PC-9 (cell line): ENCODE data around the gene WNT10A. TPM values are rescaled to one million over a fixed set of nuclear protein-coding genes. Genes with fewer than 3 reads are reported as not detected.
A peak's percentile ranks its signal among the peaks of the same experiment; 100 is the strongest.
"Not testable (repeated sequence)": the region's sequence is repeated elsewhere in the genome, so short reads cannot be mapped to it uniquely, and the experiment has no call there.

Experiments
- BruUV-seq: library from RNA; stranded (reverse); fragments of 400-500 nt; replicated peaks from 2 replicates; lab custom pipeline; 2021; lab: Mats Ljungman, UMichigan
- CTCF ChIA-PET: fragments of 300-600 bp; sonication (Branson Sonifier 250); formaldehyde crosslinking; loops from one replicate; lab custom pipeline; 2022; ENCODE audit warnings: antibody characterized with exemption; lab: Charles Lee
- POLR2A ChIA-PET: fragments of 300-600 bp; sonication (Branson Sonifier 250); formaldehyde crosslinking; loops from one replicate; lab custom pipeline; 2022; ENCODE audit warnings: antibody characterized with exemption; ENCODE audit not compliant: unreplicated experiment; lab: Charles Lee
- DNase-seq, 2 experiments: peaks; one replicate each; pipeline versions ENCODE4 v3.0.0 to v3.0.0-alpha.2; 2015 to 2022; ENCODE audit warnings: mixed read lengths in 1 of 2
- H2AFZ ChIP-seq: fragments of 200-600 bp; sonication (generic); 2 replicates; pipeline ENCODE4 v1.8.1; 2017; ENCODE audit warnings: antibody characterized with exemption
- H3F3A ChIP-seq: fragments of 200-600 bp; sonication (generic); 2 replicates; pipeline ENCODE4 v1.8.1; 2017; ENCODE audit warnings: antibody characterized with exemption, mild to moderate bottlenecking, low read depth; ENCODE audit not compliant: insufficient read depth
- H3K27ac ChIP-seq: fragments of 200-600 bp; sonication (generic); 2 replicates; pipeline ENCODE4 v1.6.1; 2016; ENCODE audit warnings: mixed run types
- H3K27me3 ChIP-seq: fragments of 200-600 bp; sonication (generic); 2 replicates; pipeline ENCODE4 v1.6.1; 2016; ENCODE audit warnings: low read depth, mixed run types; ENCODE audit not compliant: insufficient read depth
- H3K36me3 ChIP-seq: fragments of 200-600 bp; sonication (generic); 2 replicates; pipeline ENCODE4 v1.6.1; 2016; ENCODE audit warnings: low read depth, mixed run types
- H3K4me1 ChIP-seq: fragments of 200-600 bp; sonication (generic); replicated peaks from 2 replicates; pipeline ENCODE4 v1.6.1; 2016; ENCODE audit warnings: mixed run types; ENCODE audit not compliant: insufficient read depth
- H3K4me2 ChIP-seq: fragments of 200-600 bp; sonication (generic); 2 replicates; pipeline ENCODE4 v1.6.1; 2017; ENCODE audit warnings: mixed run types
- H3K4me3 ChIP-seq: fragments of 200-600 bp; sonication (generic); 2 replicates; pipeline ENCODE4 v1.6.1; 2016; ENCODE audit warnings: mixed run types
- H3K79me2 ChIP-seq: fragments of 200-600 bp; sonication (generic); 2 replicates; pipeline ENCODE4 v1.6.1; 2017; ENCODE audit warnings: low read depth, mixed run types
- H3K9me2 ChIP-seq: fragments of 200-600 bp; sonication (generic); 2 replicates; pipeline ENCODE4 v1.8.1; 2017; ENCODE audit warnings: mild to moderate bottlenecking; ENCODE audit not compliant: insufficient read depth
- H3K9me3 ChIP-seq: fragments of 200-600 bp; sonication (generic); 2 replicates; pipeline ENCODE4 v1.8.1; 2016; ENCODE audit warnings: low read depth; ENCODE audit not compliant: insufficient read depth
- H4K20me1 ChIP-seq: fragments of 200-600 bp; sonication (generic); 2 replicates; pipeline ENCODE4 v1.8.1; 2017; ENCODE audit not compliant: insufficient read depth
- CTCF ChIP-seq: fragments of 200-600 bp; sonication (generic); conservative IDR thresholded peaks from 2 replicates; pipeline ENCODE4 v1.6.1; 2017; ENCODE audit warnings: mixed run types, antibody characterized with exemption, mild to moderate bottlenecking, moderate library complexity
- EZH2 ChIP-seq: fragments of 200-600 bp; sonication (generic); IDR thresholded peaks from 2 replicates; pipeline ENCODE4 v1.8.0; 2017; ENCODE audit warnings: antibody characterized with exemption, low read depth
- intact Hi-C: fragments of 100-400 bp; cut with micrococcal nuclease; formaldehyde crosslinking; loops from one replicate; pipeline ENCODE4 v1.10.0; 2022; ENCODE audit not compliant: unreplicated experiment
- total RNA-seq: library from RNA; stranded (reverse); gene quantifications from 2 replicates; pipeline ENCODE4 v1.2.3, GENCODE V29; 2021

Gene WNT10A
- total RNA-seq, 1 experiment from 2014 or later, result 1.2 TPM

- no peak overlapping the region for H3K4me3 ChIP-seq
- H3K27me3 ChIP-seq, result no peaks in the 10 kb centered on the region
- DNase-seq, result no peak
- H2AFZ ChIP-seq, result no peak overlapping the region
- no TSS peak for BruUV-seq
- H4K20me1 ChIP-seq, result no peaks in the 10 kb centered on the region
- peaks cover 7% of the 10 kb centered on the region for H3K9me3 ChIP-seq
- no peak overlapping the region for H3K27ac ChIP-seq
- H3K4me1 ChIP-seq, result peaks cover 54% of the 10 kb centered on the region
- intact Hi-C loops, result no loop called here
- peaks cover 29% of the 10 kb centered on the region for H3F3A ChIP-seq
- no peaks in the 10 kb centered on the region for H3K36me3 ChIP-seq
- CTCF ChIA-PET, result no interaction called here
- no peaks in the 10 kb centered on the region for H3K9me2 ChIP-seq
- H3K79me2 ChIP-seq, result no peaks in the 10 kb centered on the region
- TF ChIP-seq EZH2 (no peak), CTCF (no peak)
- H3K4me2 ChIP-seq, result no peak overlapping the region
- POLR2A ChIA-PET, result no interaction called here
These were observed 43.2 kb upstream of the WNT10A start for GRCh38 chr2:218837495-218837894.

GRCh38 chr2:218839430-218839829, 41.2 kb upstream of the WNT10A start:
- POLR2A ChIA-PET, result no interaction called here
- no peak overlapping the region for H2AFZ ChIP-seq
- TF ChIP-seq EZH2 (no peak), CTCF (no peak)

GRCh38 chr2:218839888-218840287, 40.8 kb upstream of the WNT10A start:
- intact Hi-C loops, result no loop called here
- no peak for DNase-seq
- Histone ChIP-seq H3K4me3 (no peak overlapping the region), H3K27ac (no peak overlapping the region), H4K20me1 (no peaks in the 10 kb centered on the region), H2AFZ (no peak overlapping the region), H3K9me2 (no peaks in the 10 kb centered on the region), H3K79me2 (no peaks in the 10 kb centered on the region), H3K4me2 (peak overlapping the region; percentile 34; the same call in 1 of the 2 replicates), H3K27me3 (no peaks in the 10 kb centered on the region), H3K9me3 (peaks cover 7% of the 10 kb centered on the region), H3F3A (peaks cover 16% of the 10 kb centered on the region), H3K36me3 (no peaks in the 10 kb centered on the region), H3K4me1 (peaks cover 31% of the 10 kb centered on the region)
- no TSS peak for BruUV-seq
- no peak for TF ChIP-seq EZH2
- TF ChIP-seq CTCF, result no peak
- ChIA-PET CTCF (no interaction called here), POLR2A (no interaction called here)

More at GRCh38 chr2:218839430-218839829, 41.2 kb upstream of the WNT10A start:
- H3K9me3 ChIP-seq, result peaks cover 7% of the 10 kb centered on the region
- H3K4me2 ChIP-seq, result peak overlapping the region; percentile 34
- H3F3A ChIP-seq, result peaks cover 18% of the 10 kb centered on the region
- no peaks in the 10 kb centered on the region for H3K36me3 ChIP-seq
- no peaks in the 10 kb centered on the region for H3K9me2 ChIP-seq
- H3K27ac ChIP-seq, result no peak overlapping the region
- CTCF ChIA-PET, result no interaction called here
- H3K27me3 ChIP-seq, result no peaks in the 10 kb centered on the region
- no peak overlapping the region for H3K4me3 ChIP-seq
- H4K20me1 ChIP-seq, result no peaks in the 10 kb centered on the region
- H3K79me2 ChIP-seq, result no peaks in the 10 kb centered on the region
- peak in 1 of 2 experiments; percentile 61 for DNase-seq
- intact Hi-C loops, result no loop called here
- BruUV-seq, result no TSS peak
- H3K4me1 ChIP-seq, result peaks cover 34% of the 10 kb centered on the region

- Histone ChIP-seq H3F3A (peaks cover 15% of the 10 kb centered on the region), H3K4me1 (peaks cover 24% of the 10 kb centered on the region)
- H3K27me3 ChIP-seq, intact Hi-C loops, DNase-seq, H2AFZ ChIP-seq, POLR2A ChIA-PET, H3K36me3 ChIP-seq, BruUV-seq, H3K79me2 ChIP-seq, H3K27ac ChIP-seq, H3K9me3 ChIP-seq, H3K9me2 ChIP-seq, H3K4me2 ChIP-seq, H4K20me1 ChIP-seq, H3K4me3 ChIP-seq, CTCF ChIA-PET: not testable (repeated sequence)
These were observed 36.3 kb upstream of the WNT10A start for GRCh38 chr2:218844334-218844733.

GRCh38 chr2:218846963-218847362, 33.7 kb upstream of the WNT10A start:
- Histone ChIP-seq H3K4me2 (peak overlapping the region; percentile 43; the same call in 1 of the 2 replicates), H3F3A (peaks cover 28% of the 10 kb centered on the region), H3K4me1 (peaks cover 33% of the 10 kb centered on the region)
- H4K20me1 ChIP-seq, H3K4me3 ChIP-seq, BruUV-seq, DNase-seq, POLR2A ChIA-PET, H3K9me2 ChIP-seq, H3K27me3 ChIP-seq, H2AFZ ChIP-seq, H3K79me2 ChIP-seq, H3K27ac ChIP-seq, H3K9me3 ChIP-seq, H3K36me3 ChIP-seq: not testable (repeated sequence)
- CTCF ChIA-PET, result interaction anchor here (0.5 to 1.2 kb wide), 9 partner anchors 24 to 330 kb away, joined by 3 to 12 read pairs (median 5); partner anchors contain the start of genes BCS1L, PLCD4 and ZNF142
- intact Hi-C loops, result loop anchor here (1.0 to 5.0 kb wide), 7 partner anchors 119 to 575 kb away; partner anchors contain the start of genes AAMP, CTDSP1, PNKD and TTLL4
